GM18507 (cell line): ENCODE results near the gene TMC1.

Source experiments
- DNase-seq: peaks from one replicate; pipeline ENCODE4 v3.0.0; 2011; ENCODE audit warnings: low read depth; ENCODE audit not compliant: insufficient read length; ENCODE audit errors: extremely low spot score
- FAIRE-seq: peaks from 2 replicates; lab custom pipeline; 2011; peaks lifted over from hg19 to GRCh38; lab: Jason Lieb, UNC

Gene TMC1

DNA sequence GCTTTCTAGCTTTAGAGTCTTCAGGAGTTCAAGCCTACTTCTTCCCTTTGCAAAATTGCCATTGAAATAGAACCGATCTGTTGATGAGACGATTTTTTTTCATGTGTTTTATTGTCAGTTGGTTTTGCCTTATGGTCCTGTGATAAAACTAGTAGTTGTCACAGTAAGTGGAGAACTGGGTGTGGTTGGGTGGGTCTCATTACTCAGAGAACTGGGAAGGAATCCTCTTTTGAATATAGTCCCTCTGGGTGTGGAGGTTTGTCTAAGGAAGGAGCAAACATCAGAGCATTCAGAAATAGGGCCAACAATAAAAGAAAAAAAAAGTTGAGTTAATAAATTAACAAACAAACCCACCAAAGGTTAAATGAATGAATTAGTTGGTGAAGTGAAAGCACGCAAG, 362.5 kb downstream of the TMC1 start:
- FAIRE-seq, result no peak

DNA sequence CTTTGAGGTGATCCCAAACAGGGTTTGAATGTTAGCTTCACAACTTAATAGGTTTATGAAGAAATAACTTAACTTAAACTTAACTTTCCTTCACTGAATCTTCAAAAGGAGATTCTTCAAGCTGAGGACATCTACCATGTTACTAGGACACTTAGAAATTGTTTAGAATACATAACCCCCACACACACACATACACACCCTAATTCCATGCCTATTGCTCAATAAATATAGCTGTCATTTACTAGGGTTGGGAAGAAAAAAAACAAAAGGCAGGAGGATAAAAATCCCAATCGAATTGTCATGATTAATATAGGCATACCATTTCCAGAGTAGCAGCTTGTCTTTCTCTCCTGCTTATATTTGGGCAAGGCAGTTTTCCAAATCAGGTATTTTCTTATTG, 363.1 kb downstream of the TMC1 start:
- no peak for FAIRE-seq
- no peak for DNase-seq

More for the DNA sequence above, 362.5 kb downstream of the TMC1 start:
- DNase-seq, result no peak
